HG03039 (cell line): ENCODE data around the gene LIX1L.

Source experiments
- ATAC-seq: cut with Tn5 transposase; IDR thresholded peaks from one replicate; pipeline ENCODE4 v1.9.1; 2021; ENCODE audit warnings: mild to moderate bottlenecking, moderate library complexity; ENCODE audit not compliant: unreplicated experiment

LIX1L gene

GRCh38 chr1:145957443-145958319 lies at the start of gene LIX1L:
Gene LIX1L, minus strand, starts transcription at chr1:145958017. Its CDS starts 90 bp downstream, at chr1:145957927.
- peak; percentile 84 for ATAC-seq

DNA sequence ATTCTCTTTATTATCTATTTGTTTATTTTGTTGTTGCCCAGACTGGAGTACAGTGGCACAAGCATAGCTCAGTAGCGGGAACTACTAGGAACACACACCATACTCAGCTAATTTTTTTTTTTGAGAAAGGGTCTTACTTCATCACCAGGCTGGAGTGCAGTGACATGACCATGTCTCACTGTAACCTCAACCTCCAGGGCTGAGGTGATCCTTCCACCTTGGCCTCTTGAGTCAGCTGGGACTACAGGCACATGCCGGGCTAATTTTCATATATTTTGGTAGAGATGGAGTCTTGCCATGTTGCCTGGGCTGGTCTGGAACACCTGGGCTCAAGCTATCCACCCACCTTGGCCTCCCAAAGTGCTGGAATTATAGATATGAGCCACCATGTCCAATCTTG lies 43.9 kb upstream of the LIX1L start:
- ATAC-seq = no peak

DNA sequence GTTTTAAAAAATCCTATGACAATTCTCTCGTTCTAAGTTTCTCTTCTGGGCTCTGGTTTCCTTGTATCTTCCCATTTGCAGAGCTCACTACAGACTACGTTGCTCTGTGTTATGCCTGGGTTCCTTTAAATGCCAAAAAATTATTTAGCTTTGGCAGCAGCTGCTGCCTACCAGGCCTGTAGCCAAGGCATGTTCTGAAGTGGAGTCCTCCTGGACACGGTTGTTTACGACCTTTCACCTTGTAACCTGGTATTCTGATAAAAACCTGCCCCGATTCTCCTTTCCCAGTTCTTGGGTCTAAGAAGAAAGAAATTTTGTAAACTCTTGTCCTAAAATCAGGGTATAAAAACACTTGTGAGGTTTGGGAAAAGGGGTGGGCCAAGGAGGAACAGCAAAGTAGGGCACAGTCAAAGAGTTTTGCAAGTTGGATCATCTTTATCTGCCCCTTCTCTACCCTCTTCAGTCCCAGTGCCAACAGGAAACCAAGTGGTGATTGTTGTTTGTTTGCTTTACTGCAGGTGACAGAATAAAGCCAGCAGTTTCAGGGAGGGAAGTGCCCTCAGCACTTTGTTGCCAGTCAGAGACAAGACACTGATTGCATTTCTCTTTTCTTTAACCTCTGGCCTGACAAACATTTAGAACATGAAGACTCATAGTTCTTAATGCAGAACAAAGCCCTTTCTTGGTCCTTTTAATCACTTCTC lies 41.7 kb upstream of the LIX1L start:
- ATAC-seq = no peak

DNA sequence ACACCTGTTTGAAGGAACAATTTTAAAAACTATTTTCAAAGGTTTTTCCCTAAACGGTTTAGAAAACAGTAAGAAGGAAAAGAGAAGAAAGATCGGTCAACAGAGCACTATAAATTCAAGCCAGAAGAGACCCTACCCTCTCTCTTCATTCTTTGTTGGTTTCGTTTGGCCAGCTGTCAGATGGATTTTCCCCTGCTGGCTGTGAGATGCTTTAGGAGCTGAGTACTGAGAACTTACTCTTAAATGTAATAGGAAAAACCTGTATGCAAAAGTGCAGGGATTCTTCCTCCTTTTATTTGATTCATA lies 39.9 kb upstream of the LIX1L start:
- ATAC-seq = no peak

DNA sequence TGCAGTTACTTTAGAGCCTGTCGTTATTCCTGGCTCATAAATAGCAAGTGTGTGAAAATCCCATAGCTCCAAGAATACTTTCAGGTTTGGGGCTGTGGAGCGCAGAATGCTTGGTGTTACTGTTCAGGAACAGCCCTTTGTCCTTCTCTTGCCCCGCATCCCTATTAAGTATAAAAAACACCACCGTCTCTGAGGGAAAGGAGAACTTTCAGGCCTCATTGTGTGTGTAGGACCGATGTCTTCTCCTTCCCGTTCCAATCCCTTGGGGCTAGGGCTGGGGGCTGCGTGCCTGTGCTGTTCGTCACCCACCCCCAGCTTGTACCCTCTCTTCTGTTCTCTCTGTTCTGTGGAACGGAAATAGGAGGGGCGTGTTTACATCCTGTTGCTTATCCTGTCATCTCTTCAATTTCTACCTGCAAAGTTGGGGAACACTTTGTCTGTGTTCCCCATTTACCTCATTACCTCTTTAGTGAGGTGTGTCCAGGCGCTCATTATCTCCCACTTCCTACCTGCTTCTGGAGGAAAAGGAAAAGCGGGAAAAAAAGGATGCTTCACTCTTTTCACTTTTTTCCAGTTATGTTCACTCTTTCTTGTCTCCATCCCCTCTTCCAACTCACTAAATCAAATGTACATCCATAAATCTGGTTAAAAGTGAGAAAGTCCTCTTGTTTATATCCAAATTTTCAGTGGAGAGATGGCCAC lies 39.4 kb upstream of the LIX1L start:
- ATAC-seq = peak; percentile 29

GRCh38 chr1:145996433-145997015 lies 38.7 kb upstream of the LIX1L start, which contains the start of gene TXNIP:
Gene TXNIP, minus strand, starts transcription at chr1:145996579. Its CDS starts 313 bp downstream, at chr1:145996266.
- ATAC-seq = peak; percentile 87

DNA sequence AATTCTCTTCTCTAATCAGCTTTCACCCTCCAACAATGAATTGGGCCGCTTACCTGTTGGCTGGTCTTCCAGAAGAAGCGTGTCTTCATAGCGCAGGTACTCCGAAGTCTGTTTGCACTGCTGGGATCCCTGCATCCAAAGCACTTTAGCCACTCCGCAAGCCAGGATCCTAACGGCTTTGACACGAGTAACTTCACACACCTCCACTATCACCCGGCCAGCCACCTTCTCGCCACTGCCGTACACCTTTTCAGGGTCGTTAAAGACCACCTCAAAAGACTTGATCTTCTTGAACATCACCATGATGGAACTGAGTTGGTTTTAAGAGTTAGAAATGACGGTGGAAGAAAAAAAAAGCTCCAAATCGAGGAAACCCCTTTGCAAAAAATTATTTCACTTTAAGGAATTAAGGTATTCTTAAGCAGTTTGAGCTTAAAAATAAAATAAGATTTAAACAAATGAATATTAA lies 38.2 kb upstream of the LIX1L start:
- ATAC-seq = no peak

GRCh38 chr1:145995148-145995881 lies 37.5 kb upstream of the LIX1L start:
- no peak for ATAC-seq

DNA sequence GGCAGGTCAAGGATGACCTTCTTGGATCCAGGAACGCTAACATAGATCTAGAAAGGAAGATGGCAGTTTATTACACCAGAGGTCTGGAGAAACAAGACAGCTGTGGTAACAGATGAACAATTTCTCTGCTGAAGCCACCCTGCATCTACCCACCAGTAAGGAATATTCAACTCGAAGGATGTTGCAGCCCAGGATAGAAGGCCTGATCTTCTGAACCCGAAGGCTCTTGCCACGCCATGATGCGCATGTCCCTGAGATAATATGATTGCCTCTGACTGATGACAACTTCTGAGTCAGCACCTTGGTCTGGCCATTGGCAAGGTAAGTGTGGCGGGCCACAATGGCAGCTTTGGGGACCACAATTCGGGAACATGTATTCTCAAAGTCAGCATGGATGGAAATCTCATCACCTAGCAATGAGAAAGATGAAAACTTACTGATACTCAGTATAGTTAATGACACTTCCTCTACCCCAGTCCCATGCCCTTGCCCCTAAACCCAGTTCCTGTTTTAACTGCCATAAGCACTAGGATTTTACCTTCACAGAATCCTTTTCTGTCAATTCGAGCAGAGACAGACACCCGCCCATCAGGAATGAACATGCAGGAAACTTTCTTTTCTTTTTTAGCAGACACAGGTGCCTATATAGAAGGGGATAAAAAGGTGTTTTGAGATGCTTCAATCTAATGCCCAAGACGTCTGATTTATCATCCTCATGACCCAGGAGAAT lies 36.7 kb upstream of the LIX1L start:
- ATAC-seq = no peak

DNA sequence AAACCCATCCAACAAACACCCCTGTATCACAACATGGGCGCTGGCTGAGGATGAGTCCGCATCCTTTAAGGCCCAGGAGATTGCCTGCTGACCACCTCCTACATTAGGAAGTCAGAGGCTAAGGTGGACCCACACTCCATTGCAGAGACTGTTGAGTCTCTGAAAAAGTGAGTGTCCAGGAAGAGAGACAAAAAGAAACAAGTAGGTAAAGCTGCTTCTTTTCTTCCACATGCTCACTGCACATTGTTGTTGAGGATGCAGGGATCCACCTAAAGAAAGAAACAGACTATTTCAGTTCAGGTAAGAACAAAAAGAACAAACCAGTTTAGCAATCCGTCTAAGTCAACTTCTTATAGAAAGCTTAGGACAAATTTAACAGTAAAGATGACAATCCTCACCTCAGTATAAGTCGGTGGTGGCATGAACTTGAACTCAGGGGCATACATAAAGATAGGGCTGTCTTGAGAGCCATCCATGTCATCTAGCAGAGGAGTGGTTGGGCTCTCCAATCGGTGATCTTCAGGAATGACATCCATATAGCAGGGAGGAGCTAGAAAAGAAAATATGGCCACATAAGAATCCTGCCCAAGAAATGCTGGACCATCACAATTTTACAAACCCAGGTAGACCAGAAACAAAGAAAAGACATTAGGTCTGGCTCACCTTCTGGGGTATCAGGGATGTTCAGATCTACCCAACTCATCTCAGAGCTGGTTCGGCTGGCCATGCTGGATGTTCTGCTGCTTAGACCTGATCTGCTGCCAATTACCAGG lies 36.0 kb upstream of the LIX1L start:
- no peak for ATAC-seq

DNA sequence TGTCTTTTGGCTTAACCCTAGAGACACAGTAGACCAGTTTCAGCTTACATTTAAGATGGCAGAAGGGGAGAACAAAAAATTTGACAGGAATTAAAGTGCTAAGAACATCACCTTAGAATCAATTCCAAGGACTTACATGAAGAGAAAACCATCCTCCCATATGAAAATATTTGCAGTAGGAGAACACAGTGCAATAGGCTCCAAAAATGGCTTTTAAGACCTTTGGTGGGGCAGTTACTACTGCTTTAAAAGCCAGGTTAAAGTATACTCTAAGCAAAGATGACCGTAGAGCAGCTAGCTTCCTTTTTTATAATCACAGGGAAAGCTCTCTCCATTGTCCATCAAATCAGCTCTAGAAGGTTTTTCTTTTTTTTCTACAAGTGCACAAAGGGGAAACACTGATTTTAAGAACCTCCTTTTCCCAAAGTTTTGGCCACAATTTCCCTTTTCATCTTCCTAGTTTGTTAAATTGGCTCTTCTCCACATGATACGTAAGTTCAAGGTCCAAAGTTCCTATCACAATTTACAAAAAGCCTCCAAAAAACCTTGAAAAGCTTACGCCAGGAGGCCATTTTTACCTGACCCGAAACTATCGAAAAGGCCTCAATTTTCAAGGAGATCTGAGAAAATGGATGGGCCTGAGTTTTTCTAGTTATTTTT lies 35.3 kb upstream of the LIX1L start:
- ATAC-seq = no peak

GRCh38 chr1:145992502-145992936 lies 34.7 kb upstream of the LIX1L start:
- no peak for ATAC-seq

GRCh38 chr1:145991735-145992412 lies 34.1 kb upstream of the LIX1L start:
- ATAC-seq = no peak

DNA sequence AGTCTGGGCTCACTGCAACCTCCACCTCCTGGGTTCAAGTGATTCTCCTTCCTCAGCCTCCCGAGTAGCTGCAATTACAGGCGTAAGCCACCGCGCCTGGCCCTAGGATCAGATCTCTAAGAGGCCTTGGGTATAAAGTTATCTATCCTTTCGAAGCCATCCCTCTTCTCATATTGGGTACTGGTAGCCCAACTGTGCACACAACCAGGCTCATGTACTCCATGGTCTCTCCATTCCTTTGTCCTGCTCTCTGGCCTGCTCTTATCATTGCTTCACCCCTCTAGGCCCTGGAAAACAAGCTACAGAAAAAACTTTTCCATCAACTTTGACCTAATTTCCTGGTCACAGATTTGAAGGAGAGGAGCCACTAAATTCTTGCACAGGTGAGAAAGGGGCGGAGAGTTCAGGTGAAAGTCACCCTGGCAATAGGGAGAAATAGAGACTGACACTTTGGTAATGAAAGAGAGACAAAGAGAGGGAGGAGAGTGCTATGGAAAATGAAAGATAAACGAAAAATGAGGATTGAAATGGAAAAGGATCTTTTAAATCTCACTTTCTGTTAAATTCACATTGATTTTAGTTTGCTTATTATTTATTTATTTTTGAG lies 32.5 kb upstream of the LIX1L start:
- no peak for ATAC-seq

GRCh38 chr1:145988773-145989172 lies 31.0 kb upstream of the LIX1L start:
- no peak for ATAC-seq

DNA sequence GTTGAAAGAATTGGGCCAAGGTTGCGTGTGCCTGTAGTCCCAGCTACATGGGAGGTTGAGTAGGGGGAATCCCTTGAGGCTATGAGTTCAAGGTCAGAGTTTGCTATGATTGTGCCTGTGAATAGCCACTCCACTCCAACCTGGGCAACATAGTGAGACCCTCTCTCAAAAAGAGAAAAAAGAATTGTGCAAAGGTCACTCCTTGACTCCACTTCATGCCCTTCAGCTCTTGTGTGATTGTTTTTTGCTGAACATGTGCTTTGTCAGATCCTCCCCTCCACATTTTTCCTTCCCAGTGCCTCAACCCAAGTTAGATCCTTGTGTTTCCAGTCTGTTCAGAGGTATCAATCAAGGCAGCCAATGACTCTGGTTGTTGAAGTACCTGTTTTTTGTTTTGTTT lies 30.1 kb upstream of the LIX1L start:
- no peak for ATAC-seq

- ATAC-seq = no peak
These were observed 28.7 kb upstream of the LIX1L start for GRCh38 chr1:145986551-145986950.
